ENCODE data around the gene ZMYM4.
A peak's percentile ranks its signal among the peaks of the same experiment; 100 is the strongest.
"Not testable (repeated sequence)": the region's sequence is repeated elsewhere in the genome, so short reads cannot be mapped to it uniquely, and the experiment has no call there.

The ZMYM4 gene

GRCh38 chr1:35268282-35269200 lies at the start of gene ZMYM4:
TSS of gene ZMYM4 (plus strand) at chr1:35268709. CDS start at chr1:35269047, 338 bp downstream.
- DNase-seq (ENCODE audit: low spot score) = peak; percentile 85

GRCh38 chr1:35220976-35221375 lies 47.5 kb upstream of the ZMYM4 start:
- DNase-seq (ENCODE audit: low spot score) (no peak), FAIRE-seq (no peak)

More at GRCh38 chr1:35268282-35269200, at the start of gene ZMYM4:
- FAIRE-seq = peak; percentile 72

- DNase-seq (ENCODE audit: low spot score) (no peak), FAIRE-seq (no peak)
Observed at GRCh38 chr1:35222322-35223083, 46.0 kb upstream of the ZMYM4 start.

- no peak for DNase-seq (ENCODE audit: low spot score)
- FAIRE-seq = no peak
Observed at GRCh38 chr1:35223084-35223630, 45.4 kb upstream of the ZMYM4 start.

GRCh38 chr1:35226546-35226945 lies 42.0 kb upstream of the ZMYM4 start:
- DNase-seq (ENCODE audit: low spot score) (no peak), FAIRE-seq (no peak)

GRCh38 chr1:35229587-35230360 lies 38.7 kb upstream of the ZMYM4 start:
- FAIRE-seq (no peak), DNase-seq (ENCODE audit: low spot score) (no peak)

GRCh38 chr1:35231287-35231686 lies 37.2 kb upstream of the ZMYM4 start:
- DNase-seq (ENCODE audit: low spot score) (no peak), FAIRE-seq (no peak)

- not testable (repeated sequence) for DNase-seq (ENCODE audit: low spot score); FAIRE-seq
Observed at GRCh38 chr1:35236772-35237171, 31.7 kb upstream of the ZMYM4 start.

- DNase-seq (ENCODE audit: low spot score) = no peak
- FAIRE-seq = no peak
Observed at GRCh38 chr1:35243691-35244090, 24.8 kb upstream of the ZMYM4 start.

GRCh38 chr1:35247256-35247655 lies 21.3 kb upstream of the ZMYM4 start:
- DNase-seq (ENCODE audit: low spot score) = no peak

GRCh38 chr1:35253941-35254340 lies 14.6 kb upstream of the ZMYM4 start:
- FAIRE-seq (no peak), DNase-seq (ENCODE audit: low spot score) (no peak)

More at GRCh38 chr1:35247256-35247655, 21.3 kb upstream of the ZMYM4 start:
- FAIRE-seq = no peak

- DNase-seq (ENCODE audit: low spot score) = no peak
- FAIRE-seq = no peak
Observed at GRCh38 chr1:35255276-35255675, 13.2 kb upstream of the ZMYM4 start.

GRCh38 chr1:35259561-35259960 lies 8.9 kb upstream of the ZMYM4 start:
- DNase-seq (ENCODE audit: low spot score) = no peak
- FAIRE-seq = no peak

GRCh38 chr1:35261412-35262120 lies 6.9 kb upstream of the ZMYM4 start:
- FAIRE-seq = no peak

GRCh38 chr1:35264035-35264434 lies 4.5 kb upstream of the ZMYM4 start:
- no peak for FAIRE-seq

More at GRCh38 chr1:35261412-35262120, 6.9 kb upstream of the ZMYM4 start:
- no peak for DNase-seq (ENCODE audit: low spot score)

GRCh38 chr1:35264871-35265270 lies 3.6 kb upstream of the ZMYM4 start:
- no peak for FAIRE-seq
- no peak for DNase-seq (ENCODE audit: low spot score)

More at GRCh38 chr1:35264035-35264434, 4.5 kb upstream of the ZMYM4 start:
- DNase-seq (ENCODE audit: low spot score) = no peak

- no peak for FAIRE-seq
- DNase-seq (ENCODE audit: low spot score) = no peak
Observed at GRCh38 chr1:35266306-35266705, 2.2 kb upstream of the ZMYM4 start.

- DNase-seq (ENCODE audit: low spot score) (no peak), FAIRE-seq (no peak)
Observed at GRCh38 chr1:35269201-35269988, 886 bp downstream of the ZMYM4 start.

- no peak for DNase-seq (ENCODE audit: low spot score)
- no peak for FAIRE-seq
Observed at GRCh38 chr1:35269989-35270289, 1.4 kb downstream of the ZMYM4 start.

- DNase-seq (ENCODE audit: low spot score) (no peak), FAIRE-seq (no peak)
Observed at GRCh38 chr1:35270836-35271235, 2.3 kb downstream of the ZMYM4 start.
